ENCODE data around the gene GNAO1.

Gene GNAO1

GRCh38 chr16:56331915-56332314, 140.6 kb downstream of the GNAO1 start:
- no peak overlapping the region for H3K4me3 ChIP-seq (ENCODE audit: control insufficient read depth, low read depth, low read length)
- TF ChIP-seq CTCF (IDR thresholded peaks at IDR 0.05; ENCODE audit: control insufficient read depth, insufficient read depth, low read depth, low read length, missing control alignments), result no peak
- no peak for DNase-seq (ENCODE audit: low read depth)

GRCh38 chr16:56332464-56333079, 141.3 kb downstream of the GNAO1 start:
- H3K4me3 ChIP-seq (ENCODE audit: control insufficient read depth, low read depth, low read length), result no peak overlapping the region
- TF ChIP-seq CTCF (IDR thresholded peaks at IDR 0.05; ENCODE audit: control insufficient read depth, insufficient read depth, low read depth, low read length, missing control alignments), result peak; percentile 66
- peak; percentile 18 for DNase-seq (ENCODE audit: low read depth)

- TF ChIP-seq CTCF (IDR thresholded peaks at IDR 0.05; ENCODE audit: control insufficient read depth, insufficient read depth, low read depth, low read length, missing control alignments), result no peak
- no peak overlapping the region for H3K4me3 ChIP-seq (ENCODE audit: control insufficient read depth, low read depth, low read length)
- no peak for DNase-seq (ENCODE audit: low read depth)
Measured at GRCh38 chr16:56334761-56335160, 143.5 kb downstream of the GNAO1 start.

- no peak for DNase-seq (ENCODE audit: low read depth)
- no peak for TF ChIP-seq CTCF (IDR thresholded peaks at IDR 0.05; ENCODE audit: control insufficient read depth, insufficient read depth, low read depth, low read length, missing control alignments)
- H3K4me3 ChIP-seq (ENCODE audit: control insufficient read depth, low read depth, low read length), result no peak overlapping the region
Measured at GRCh38 chr16:56336071-56336688, 144.9 kb downstream of the GNAO1 start.

- DNase-seq (ENCODE audit: low read depth), result no peak
- TF ChIP-seq CTCF (IDR thresholded peaks at IDR 0.05; ENCODE audit: control insufficient read depth, insufficient read depth, low read depth, low read length, missing control alignments), result no peak
- no peak overlapping the region for H3K4me3 ChIP-seq (ENCODE audit: control insufficient read depth, low read depth, low read length)
Measured at GRCh38 chr16:56336711-56337110, 145.4 kb downstream of the GNAO1 start.

GRCh38 chr16:56337131-56337857, 146.0 kb downstream of the GNAO1 start:
- no peak for DNase-seq (ENCODE audit: low read depth)
- TF ChIP-seq CTCF (IDR thresholded peaks at IDR 0.05; ENCODE audit: control insufficient read depth, insufficient read depth, low read depth, low read length, missing control alignments), result no peak
- no peak overlapping the region for H3K4me3 ChIP-seq (ENCODE audit: control insufficient read depth, low read depth, low read length)
